22Rv1 (cell line): ENCODE data around the gene TNS3.
A peak's percentile ranks its signal among the peaks of the same experiment; 100 is the strongest.

Source experiments
- CTCF ChIP-seq: fragments of 450-650 bp; IDR thresholded peaks from 2 replicates; pipeline ENCODE4 v1.5.1; 2017; ENCODE audit warnings: mild to moderate bottlenecking
- ZFX ChIP-seq: fragments of 450-650 bp; IDR thresholded peaks from 2 replicates; pipeline ENCODE4 v1.6.1; 2017; ENCODE audit warnings: antibody characterized with exemption, borderline replicate concordance

DNA sequence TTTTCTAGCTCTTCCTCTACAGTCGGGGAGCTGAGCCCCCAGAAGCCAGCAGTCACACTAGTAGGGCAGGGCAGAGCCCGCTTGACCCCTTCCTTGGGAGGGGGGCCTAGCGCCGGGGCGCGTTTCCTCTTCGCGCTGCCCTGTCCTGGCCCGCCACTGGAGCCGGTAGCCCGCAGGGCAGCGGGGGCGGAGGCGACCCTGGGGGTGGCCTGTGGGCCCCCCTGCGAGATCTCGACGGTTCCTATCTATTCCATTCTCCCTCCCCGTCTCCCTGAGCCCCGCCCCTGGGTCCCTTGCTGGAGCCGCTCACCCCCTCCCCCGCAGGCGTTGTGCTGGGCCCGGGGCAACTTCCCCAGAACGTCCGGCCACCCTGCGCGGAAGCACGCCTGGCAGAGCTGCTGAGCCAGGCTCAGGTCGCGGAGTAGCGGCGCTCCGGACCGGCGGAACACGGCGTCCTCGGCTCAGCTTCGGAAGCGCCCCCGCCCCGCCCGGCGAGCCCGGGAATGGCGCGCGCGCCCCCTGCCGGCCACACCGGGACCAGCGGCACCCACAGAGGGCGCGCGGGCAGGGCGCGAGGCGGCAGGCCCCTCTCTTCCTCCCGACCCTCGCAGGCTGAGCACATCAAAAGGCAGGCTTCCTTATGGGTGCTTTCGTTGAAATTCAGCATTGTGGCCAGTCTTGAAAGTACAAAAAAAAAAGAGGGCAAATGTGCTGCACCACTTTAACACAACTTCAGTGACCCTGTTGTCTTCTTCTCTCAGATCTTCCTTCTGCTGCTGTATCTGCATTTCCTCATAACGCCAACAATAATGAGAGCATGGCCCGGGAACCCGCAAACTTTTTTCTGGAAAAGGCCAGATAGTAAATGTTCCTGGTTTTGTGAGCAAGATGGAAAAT is 327.6 kb downstream of the TNS3 start:
- peak; percentile 100 for TF ChIP-seq CTCF
- no peak for TF ChIP-seq ZFX
